HepG2 (cell line): ENCODE measurements around the gene FAM43B. TPM values are rescaled to one million over a fixed set of nuclear protein-coding genes. Genes with fewer than 3 reads are reported as not detected.

Experiments used
- ATAC-seq: fragments of 200-7000 bp; cut with Tn5 transposase; 3 replicates; pipeline ENCODE4 v1.9.1; 2020; ENCODE audit warnings: mild to moderate bottlenecking, moderate library complexity
- BruUV-seq: library from RNA; stranded (reverse); fragments of 400-500 nt; replicated peaks from 2 replicates; lab custom pipeline; 2021; lab: Mats Ljungman, UMichigan
- CTCF ChIA-PET: fragments of 300-600 bp; formaldehyde crosslinking; extraction: SDS; loops from one replicate; lab custom pipeline; 2021; ENCODE audit warnings: low total read pairs, inconsistent platforms, low intra/inter-chr PET ratio; lab: Yijun Ruan, JAX
- POLR2A ChIA-PET: fragments of 350-600 bp; sonication (Branson Sonifier 250); formaldehyde crosslinking; loops from one replicate; lab custom pipeline; 2020; ENCODE audit warnings: antibody characterized with exemption, inconsistent platforms; lab: Yijun Ruan, JAX
- DNase-seq: peaks from one replicate; pipeline ENCODE4 v3.0.0-alpha.2; 2015; ENCODE audit warnings: low spot score
- FAIRE-seq: peaks from 3 replicates; lab custom pipeline; 2011; peaks lifted over from hg19 to GRCh38; lab: Jason Lieb, UNC
- H2AFZ ChIP-seq: one replicate; pipeline ENCODE4 v1.6.1; 2011; ENCODE audit warnings: low read length, inconsistent platforms
- H3K27ac ChIP-seq: fragments of 300-600 bp; 3 replicates; pipeline ENCODE4 v1.8.0; 2011; ENCODE audit warnings: mixed run types, mild to moderate bottlenecking, mixed read lengths, low read length, inconsistent platforms; ENCODE audit not compliant: insufficient read depth; ENCODE audit errors: extremely low read length
- H3K27me3 ChIP-seq, 2 experiments: fragments of 200-600 bp in 1 of 2; 2 replicates in 1 of 2; 3 replicates in 1 of 2; pipeline versions ENCODE4 v1.6.0 to v1.8.0; 2011; ENCODE audit warnings: low read length in 2 of 2, mild to moderate bottlenecking in 2 of 2, moderate library complexity in 2 of 2, inconsistent platforms in 1 of 2; ENCODE audit not compliant: insufficient read depth in 2 of 2, control insufficient read depth in 1 of 2
- H3K36me3 ChIP-seq, 2 experiments: fragments of 200-600 bp in 1 of 2; replicated peaks in 1 of 2; 2 replicates in 1 of 2; 3 replicates in 1 of 2; pipeline versions ENCODE4 v1.5.1 to v1.8.0; 2011; ENCODE audit warnings: low read length in 2 of 2, inconsistent platforms in 1 of 2; ENCODE audit not compliant: insufficient read depth in 2 of 2, control insufficient read depth in 1 of 2
- H3K4me1 ChIP-seq: 2 replicates; pipeline ENCODE4 v1.5.1; 2012; ENCODE audit warnings: low read length, inconsistent platforms; ENCODE audit not compliant: insufficient read depth
- H3K4me2 ChIP-seq: 2 replicates; pipeline ENCODE4 v1.6.0; 2011; ENCODE audit warnings: low read depth, low read length, inconsistent platforms
- H3K4me3 ChIP-seq, 3 experiments: fragments of 200-600 bp in 1 of 3; sonication (generic), shearing (Covaris generic) in 1 of 3; replicated peaks in 1 of 3; 2 replicates each; pipeline ENCODE4 v1.5.1; 2011 to 2016; ENCODE audit warnings: low read length in 3 of 3, inconsistent platforms in 2 of 3, low read depth in 2 of 3, mild to moderate bottlenecking in 2 of 3, control low read depth in 1 of 3, mixed read lengths in 1 of 3; ENCODE audit not compliant: insufficient read depth in 1 of 3
- H3K79me2 ChIP-seq: one replicate; pipeline ENCODE4 v1.6.1; 2011; ENCODE audit warnings: low read length, inconsistent platforms; ENCODE audit not compliant: insufficient read depth
- H3K9ac ChIP-seq: 2 replicates; pipeline ENCODE4 v1.6.0; 2011; ENCODE audit warnings: mild to moderate bottlenecking, low read depth, low read length, inconsistent platforms; ENCODE audit not compliant: insufficient read depth
- H3K9me3 ChIP-seq: 2 replicates; pipeline ENCODE4 v1.5.1; 2012; ENCODE audit warnings: mild to moderate bottlenecking, low read length
- H4K20me1 ChIP-seq: 2 replicates; pipeline ENCODE4 v1.6.0; 2011; ENCODE audit warnings: inconsistent platforms, mild to moderate bottlenecking, low read length, moderate library complexity; ENCODE audit not compliant: insufficient read depth
- ATAD3A ChIP-seq: sonication (generic); formaldehyde crosslinking; IDR thresholded peaks from 2 replicates; pipeline ENCODE4 v1.4.0; 2020; ENCODE audit warnings: missing genetic modification reagents
- KAT2B ChIP-seq: fragments of 150-350 bp; IDR thresholded peaks from 2 replicates; pipeline ENCODE4 v1.6.1; 2014; ENCODE audit warnings: low read depth, low read length, borderline replicate concordance
- KDM2A ChIP-seq: sonication (generic); formaldehyde crosslinking; IDR thresholded peaks from 2 replicates; pipeline ENCODE4 v1.4.0; 2020; ENCODE audit warnings: low read depth, missing genetic modification reagents, borderline replicate concordance
- LBX2 ChIP-seq: sonication (generic); formaldehyde crosslinking; IDR thresholded peaks from 2 replicates; pipeline ENCODE4 v1.5.0; 2020; ENCODE audit warnings: missing genetic modification reagents, mild to moderate bottlenecking, borderline replicate concordance
- NR1H2 ChIP-seq: sonication (generic); formaldehyde crosslinking; IDR thresholded peaks from 2 replicates; pipeline ENCODE4 v1.8.1; 2022; ENCODE audit warnings: low read depth, missing genetic modification reagents, borderline replicate concordance
- NR2F1 ChIP-seq, 2 experiments: fragments of 450-650 bp in 1 of 2; formaldehyde crosslinking in 1 of 2; IDR thresholded peaks; 2 replicates each; pipeline versions ENCODE4 v1.5.0 to v1.6.1; 2016 to 2020; ENCODE audit warnings: mild to moderate bottlenecking in 1 of 2, missing compliant biosample characterization in 1 of 2, missing genetic modification reagents in 1 of 2, moderate library complexity in 1 of 2
- SAFB2 ChIP-seq: sonication (generic); formaldehyde crosslinking; IDR thresholded peaks from 2 replicates; pipeline ENCODE4 v1.5.1; 2020; ENCODE audit warnings: missing genetic modification reagents, low read depth, mild to moderate bottlenecking, borderline replicate concordance
- TRIM22 ChIP-seq: fragments of 450-650 bp; IDR thresholded peaks from 2 replicates; pipeline ENCODE4 v1.6.1; 2017
- ZBTB1 ChIP-seq: sonication (generic); formaldehyde crosslinking; IDR thresholded peaks from 2 replicates; pipeline ENCODE4 v1.4.0; 2020; ENCODE audit warnings: missing genetic modification reagents, borderline replicate concordance
- ZBTB34 ChIP-seq: sonication (generic); formaldehyde crosslinking; IDR thresholded peaks from 2 replicates; pipeline ENCODE4 v1.8.0; 2022; ENCODE audit warnings: mild to moderate bottlenecking, missing genetic modification reagents
- ZNF30 ChIP-seq: sonication (generic); formaldehyde crosslinking; IDR thresholded peaks from 2 replicates; pipeline ENCODE4 v1.5.0; 2020; ENCODE audit warnings: mild to moderate bottlenecking, missing genetic modification reagents
- WGBS: methylation state at CpG from one replicate; pipeline ENCODE4 v1.1.6; 2017; ENCODE audit warnings: low lambda C conversion rate; 5-methylcytosine and 5-hydroxymethylcytosine counted together
- in situ Hi-C: cut with HindIII; loops from 2 replicates; pipeline ENCODE4 v1.10.0; 2017; ENCODE audit warnings: low pct_unique_long_range_greater_than_20kb; ENCODE audit not compliant: extremely low pct_ligation_motif_present
- intact Hi-C: fragments of 100-400 bp; cut with micrococcal nuclease; formaldehyde crosslinking; loops from one replicate; pipeline ENCODE4 v1.10.0; 2022; ENCODE audit not compliant: unreplicated experiment
- polyA plus RNA-seq, 8 experiments: library from polyadenylated mRNA; depleted of rRNA in 3 of 8; stranded (reverse) in 7 of 8; unstranded in 1 of 8; fragments of >200 nt; fragmentation: Illumina TruSeq in 4 of 8; extraction: Trizol in 4 of 8; gene quantifications; 2 replicates each; pipeline versions ENCODE4 v1.2.1 to v1.2.3, GENCODE V29; 2011 to 2016; ENCODE audit warnings: low read depth in 4 of 8, missing spikeins in 1 of 8, mixed read lengths in 1 of 8; ENCODE audit not compliant: insufficient read depth in 1 of 8
- total RNA-seq, 5 experiments: library from RNA; depleted of rRNA; stranded (reverse); fragments of >200 nt; fragmentation: Illumina TruSeq; extraction: Trizol; gene quantifications; 2 replicates each; pipeline ENCODE4 v1.2.3, GENCODE V29; 2016; ENCODE audit warnings: low read depth in 1 of 5

Gene FAM43B
- total and polyA plus RNA-seq, 2 of the 13 experiments (the other 11 are each of a cell fraction or from before 2014, with no cell fraction given), result 0.63 to 3.7 TPM

DNA sequence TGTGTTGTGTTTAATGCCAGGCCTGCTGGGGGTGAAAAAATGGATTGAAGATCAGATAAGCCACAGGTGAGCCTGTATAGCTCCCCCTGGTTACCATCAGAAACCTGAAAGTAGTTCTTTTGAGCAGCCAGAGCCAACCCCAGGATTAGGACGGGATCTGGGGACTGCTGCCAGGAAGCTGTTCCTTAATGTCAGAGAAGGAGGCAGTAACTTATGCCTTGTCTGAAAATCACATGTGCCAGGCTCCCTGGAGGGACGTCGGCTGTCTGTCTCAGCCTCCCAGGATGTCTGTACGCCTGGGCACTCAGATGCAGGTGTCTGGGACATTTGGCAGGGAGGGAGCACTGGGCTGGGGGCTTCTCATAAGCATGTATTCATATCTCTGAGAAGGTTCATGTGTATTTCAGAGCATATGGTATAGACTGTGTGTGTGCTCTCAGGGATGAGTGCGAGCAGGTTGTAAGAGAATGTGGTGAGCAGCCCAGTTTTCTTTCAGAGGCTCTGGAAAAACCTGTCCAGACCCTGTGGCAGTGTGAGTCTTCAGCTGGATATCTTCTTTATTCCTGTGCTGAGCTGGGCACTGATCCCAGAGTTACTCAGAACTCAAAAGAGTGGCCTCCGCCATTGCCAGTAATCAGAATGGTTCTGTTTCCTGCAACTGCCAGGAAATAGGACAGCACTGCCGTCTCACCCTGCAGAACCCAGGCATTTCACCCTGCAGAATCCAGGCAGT, 2.8 kb downstream of the FAM43B start:
- no peaks in the 10 kb centered on the region; the same call in 1 of the 2 replicates for H4K20me1 ChIP-seq
- intact Hi-C loops, result no loop called here
- H3K36me3 ChIP-seq, result no peaks in the 10 kb centered on the region
- H3K9me3 ChIP-seq, result no peaks in the 10 kb centered on the region
- TF ChIP-seq NR2F1 (CRISPR knock-in tag; IDR thresholded peaks at IDR 0.05) (no peak), ZNF30 (CRISPR knock-in tag) (no peak), NR1H2 (CRISPR knock-in tag) (no peak), SAFB2 (CRISPR knock-in tag) (no peak), KAT2B (no peak), ZBTB34 (CRISPR knock-in tag) (no peak), ZBTB1 (CRISPR knock-in tag) (no peak), ATAD3A (CRISPR knock-in tag) (no peak), KDM2A (CRISPR knock-in tag) (no peak), TRIM22 (no peak), LBX2 (CRISPR knock-in tag) (no peak)
- no TSS peak for BruUV-seq
- DNase-seq (no peak), FAIRE-seq (no peak), ATAC-seq (no peak)
- WGBS, result 89% methylated on average over 2 of the region's 7 CpGs
- H3K27ac ChIP-seq, result no peak overlapping the region
- ChIA-PET CTCF (no interaction called here), POLR2A (no interaction called here)
- no peaks in the 10 kb centered on the region for H3K27me3 ChIP-seq
- no peak overlapping the region for H2AFZ ChIP-seq
- 0 out of 2 replicates have a peak overlapping the region, but pooled peaks have one; percentile 70 for H3K4me2 ChIP-seq
- peaks cover 33% of the 10 kb centered on the region for H3K4me1 ChIP-seq
- no peaks in the 10 kb centered on the region for H3K79me2 ChIP-seq
- no peak overlapping the region; a peak in 1 of 6 replicates for H3K4me3 ChIP-seq
- in situ Hi-C loops, result no loop called here
- no peak overlapping the region for H3K9ac ChIP-seq
